ENCODE results near the gene ITPR2.

ITPR2 gene

DNA sequence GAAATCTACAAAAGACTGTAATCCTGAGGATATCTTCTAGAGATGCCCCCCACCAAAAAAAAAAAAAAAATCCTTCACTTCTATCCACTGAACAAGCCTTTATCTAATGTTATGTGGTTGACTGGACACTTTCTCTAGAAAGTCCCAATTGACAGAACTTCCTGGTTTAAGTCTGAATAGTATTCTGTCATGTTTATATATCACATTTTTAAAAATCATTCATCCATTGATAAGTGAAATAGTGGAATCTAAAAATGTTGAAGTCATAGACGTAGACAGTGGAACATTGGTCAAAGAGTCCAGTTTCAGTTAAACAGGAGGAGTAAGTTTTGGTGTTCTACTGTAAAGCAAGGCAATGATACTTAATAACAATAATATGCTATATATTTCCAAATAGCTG, 340.6 kb downstream of the ITPR2 start:
- no peak overlapping the region for H3K9ac ChIP-seq (ENCODE audit: low read length)
- no peak overlapping the region for H3K4me3 ChIP-seq (ENCODE audit: low read depth, low read length, poor library complexity, severe bottlenecking)
- no peaks in the 10 kb centered on the region for H3K9me3 ChIP-seq (ENCODE audit: low read length)
- H3K4me2 ChIP-seq (ENCODE audit: low read length) = no peak overlapping the region
- no peak overlapping the region for H3K27ac ChIP-seq (ENCODE audit: low read depth, low read length, poor library complexity, severe bottlenecking)
- H4K20me1 ChIP-seq (ENCODE audit: insufficient read depth, low read length) = no peaks in the 10 kb centered on the region
- H2AFZ ChIP-seq (ENCODE audit: low read length) = no peak overlapping the region
- TF ChIP-seq, protein P1, sequence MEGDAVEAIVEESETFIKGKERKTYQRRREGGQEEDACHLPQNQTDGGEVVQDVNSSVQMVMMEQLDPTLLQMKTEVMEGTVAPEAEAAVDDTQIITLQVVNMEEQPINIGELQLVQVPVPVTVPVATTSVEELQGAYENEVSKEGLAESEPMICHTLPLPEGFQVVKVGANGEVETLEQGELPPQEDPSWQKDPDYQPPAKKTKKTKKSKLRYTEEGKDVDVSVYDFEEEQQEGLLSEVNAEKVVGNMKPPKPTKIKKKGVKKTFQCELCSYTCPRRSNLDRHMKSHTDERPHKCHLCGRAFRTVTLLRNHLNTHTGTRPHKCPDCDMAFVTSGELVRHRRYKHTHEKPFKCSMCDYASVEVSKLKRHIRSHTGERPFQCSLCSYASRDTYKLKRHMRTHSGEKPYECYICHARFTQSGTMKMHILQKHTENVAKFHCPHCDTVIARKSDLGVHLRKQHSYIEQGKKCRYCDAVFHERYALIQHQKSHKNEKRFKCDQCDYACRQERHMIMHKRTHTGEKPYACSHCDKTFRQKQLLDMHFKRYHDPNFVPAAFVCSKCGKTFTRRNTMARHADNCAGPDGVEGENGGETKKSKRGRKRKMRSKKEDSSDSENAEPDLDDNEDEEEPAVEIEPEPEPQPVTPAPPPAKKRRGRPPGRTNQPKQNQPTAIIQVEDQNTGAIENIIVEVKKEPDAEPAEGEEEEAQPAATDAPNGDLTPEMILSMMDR (IDR thresholded peaks at IDR 0.05; ENCODE audit: low read length) = no peak
- no peak for TF ChIP-seq EZH2 (IDR thresholded peaks at IDR 0.05; ENCODE audit: borderline replicate concordance, low read length)
- H3K79me2 ChIP-seq (ENCODE audit: insufficient read depth, low read length) = no peaks in the 10 kb centered on the region
- peaks cover 15% of the 10 kb centered on the region; the same call in 1 of the 2 replicates for H3K36me3 ChIP-seq (ENCODE audit: insufficient read depth, low read length)
- H3K4me1 ChIP-seq (ENCODE audit: insufficient read depth, low read length, severe bottlenecking) = no peaks in the 10 kb centered on the region
- H3F3A ChIP-seq (ENCODE audit: insufficient read depth, low read length) = no peaks in the 10 kb centered on the region
- no peaks in the 10 kb centered on the region for H3K9me2 ChIP-seq (ENCODE audit: low read depth, low read length)
- no peaks in the 10 kb centered on the region for H3K27me3 ChIP-seq (ENCODE audit: insufficient read depth, low read length)

DNA sequence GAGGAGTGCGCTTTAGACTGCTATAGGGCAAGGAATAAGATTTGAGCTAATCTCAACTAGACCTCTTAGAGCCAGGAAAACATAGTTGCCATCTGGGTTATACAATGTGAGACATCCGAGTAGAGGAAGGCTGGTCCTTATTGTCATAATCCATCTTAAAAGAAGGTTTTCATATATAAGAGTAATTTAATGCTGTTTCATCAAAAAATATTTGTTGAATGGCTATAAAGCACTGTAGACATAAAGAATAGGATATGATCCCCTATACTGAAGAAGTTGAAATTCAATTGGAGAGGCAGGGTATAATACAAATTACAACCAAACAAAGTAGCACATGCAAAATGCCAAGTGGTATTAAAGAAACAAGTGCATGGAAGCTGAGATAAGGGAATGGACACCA, 343.1 kb downstream of the ITPR2 start:
- H3K27me3 ChIP-seq (ENCODE audit: insufficient read depth, low read length) = no peaks in the 10 kb centered on the region
- no peaks in the 10 kb centered on the region for H4K20me1 ChIP-seq (ENCODE audit: insufficient read depth, low read length)
- H3K4me2 ChIP-seq (ENCODE audit: low read length) = no peak overlapping the region
- H3K79me2 ChIP-seq (ENCODE audit: insufficient read depth, low read length) = no peaks in the 10 kb centered on the region
- no peak overlapping the region for H2AFZ ChIP-seq (ENCODE audit: low read length)
- H3K27ac ChIP-seq (ENCODE audit: low read depth, low read length, poor library complexity, severe bottlenecking) = no peak overlapping the region
- no peak overlapping the region for H3K9ac ChIP-seq (ENCODE audit: low read length)
- H3K9me2 ChIP-seq (ENCODE audit: low read depth, low read length) = no peaks in the 10 kb centered on the region
- no peaks in the 10 kb centered on the region for H3F3A ChIP-seq (ENCODE audit: insufficient read depth, low read length)
- peaks cover 15% of the 10 kb centered on the region; the same call in 1 of the 2 replicates for H3K36me3 ChIP-seq (ENCODE audit: insufficient read depth, low read length)
- H3K4me1 ChIP-seq (ENCODE audit: insufficient read depth, low read length, severe bottlenecking) = no peaks in the 10 kb centered on the region
- H3K9me3 ChIP-seq (ENCODE audit: low read length) = no peaks in the 10 kb centered on the region
- no peak for TF ChIP-seq EZH2 (IDR thresholded peaks at IDR 0.05; ENCODE audit: borderline replicate concordance, low read length)
- TF ChIP-seq, protein P1 (IDR thresholded peaks at IDR 0.05; ENCODE audit: low read length) = no peak
- H3K4me3 ChIP-seq (ENCODE audit: low read depth, low read length, poor library complexity, severe bottlenecking) = no peak overlapping the region

DNA sequence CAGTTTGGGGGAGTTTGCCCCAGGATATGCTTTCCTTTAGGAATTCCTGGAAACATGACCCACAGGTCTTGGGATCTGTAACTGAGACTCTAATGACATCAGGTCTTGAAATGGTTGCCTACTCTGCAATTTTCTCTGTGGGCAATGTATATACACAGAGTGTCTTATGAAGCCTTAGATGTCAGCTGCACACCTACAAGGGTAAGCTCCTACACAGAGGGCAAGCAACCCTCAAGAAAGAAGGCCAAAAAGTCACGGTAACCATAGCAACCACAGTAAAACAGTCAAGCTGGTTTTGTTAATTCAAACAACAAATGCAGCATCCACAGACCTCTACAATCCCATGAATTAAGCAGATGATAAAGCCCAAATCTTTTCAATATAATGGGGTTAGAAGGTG, 344.6 kb downstream of the ITPR2 start:
- Histone ChIP-seq H3K27ac (ENCODE audit: low read depth, low read length, poor library complexity, severe bottlenecking) (no peak overlapping the region), H4K20me1 (ENCODE audit: insufficient read depth, low read length) (no peaks in the 10 kb centered on the region), H3K79me2 (ENCODE audit: insufficient read depth, low read length) (no peaks in the 10 kb centered on the region), H3K9me3 (ENCODE audit: low read length) (no peaks in the 10 kb centered on the region), H3K4me3 (ENCODE audit: low read depth, low read length, poor library complexity, severe bottlenecking) (no peak overlapping the region), H3K9ac (ENCODE audit: low read length) (no peak overlapping the region), H2AFZ (ENCODE audit: low read length) (no peak overlapping the region), H3K9me2 (ENCODE audit: low read depth, low read length) (no peaks in the 10 kb centered on the region; the same call in 1 of the 2 replicates), H3K27me3 (ENCODE audit: insufficient read depth, low read length) (no peaks in the 10 kb centered on the region), H3K36me3 (ENCODE audit: insufficient read depth, low read length) (peaks cover 19% of the 10 kb centered on the region; the same call in 1 of the 2 replicates), H3K4me2 (ENCODE audit: low read length) (no peak overlapping the region), H3F3A (ENCODE audit: insufficient read depth, low read length) (no peaks in the 10 kb centered on the region), H3K4me1 (ENCODE audit: insufficient read depth, low read length, severe bottlenecking) (no peaks in the 10 kb centered on the region)
- TF ChIP-seq EZH2 (IDR thresholded peaks at IDR 0.05; ENCODE audit: borderline replicate concordance, low read length) = no peak
- TF ChIP-seq, protein P1 (IDR thresholded peaks at IDR 0.05; ENCODE audit: low read length) = no peak

All from OCI-LY1 (cell line).